Activated T-helper 17 cell treated with anti-CD3 and anti-CD28 coated beads, Interleukin-2, amount 50 U/mL, for 72 hours (primary cell): Measurements from ENCODE around the gene CHMP3. TPM values are rescaled to one million over a fixed set of nuclear protein-coding genes. Genes with fewer than 3 reads are reported as not detected.
"Not testable (repeated sequence)": the region's sequence is repeated elsewhere in the genome, so short reads cannot be mapped to it uniquely, and the experiment has no call there.

Source experiments
- ATAC-seq: fragments of 150-1000 bp; cut with Tn5 transposase; replicated peaks from 2 replicates; pipeline ENCODE4 v1.10.0; 2021; ENCODE audit warnings: mild to moderate bottlenecking, moderate library complexity
- H3K27ac Mint-ChIP-seq: one replicate; pipeline ENCODE4 v1.8.0; 2022; ENCODE audit warnings: mixed read lengths
- H3K27me3 Mint-ChIP-seq: one replicate; pipeline ENCODE4 v1.8.0; 2022; ENCODE audit warnings: mixed read lengths
- H3K36me3 Mint-ChIP-seq: one replicate; pipeline ENCODE4 v1.8.0; 2022; ENCODE audit warnings: low read depth, mild to moderate bottlenecking, mixed read lengths
- H3K4me1 Mint-ChIP-seq: one replicate; pipeline ENCODE4 v1.8.0; 2022; ENCODE audit warnings: mixed read lengths
- H3K4me3 Mint-ChIP-seq: one replicate; pipeline ENCODE4 v1.8.0; 2022; ENCODE audit warnings: mild to moderate bottlenecking, mixed read lengths
- H3K9me3 Mint-ChIP-seq: one replicate; pipeline ENCODE4 v1.8.0; 2022; ENCODE audit warnings: mixed read lengths
- total RNA-seq, 2 donors: library from RNA; stranded (reverse); gene quantifications; one replicate each; pipeline ENCODE4 v1.2.3, GENCODE V29; 2022

Gene CHMP3
- total RNA-seq, 2 donors from 2014 or later: 27.9 to 40.1 TPM

DNA sequence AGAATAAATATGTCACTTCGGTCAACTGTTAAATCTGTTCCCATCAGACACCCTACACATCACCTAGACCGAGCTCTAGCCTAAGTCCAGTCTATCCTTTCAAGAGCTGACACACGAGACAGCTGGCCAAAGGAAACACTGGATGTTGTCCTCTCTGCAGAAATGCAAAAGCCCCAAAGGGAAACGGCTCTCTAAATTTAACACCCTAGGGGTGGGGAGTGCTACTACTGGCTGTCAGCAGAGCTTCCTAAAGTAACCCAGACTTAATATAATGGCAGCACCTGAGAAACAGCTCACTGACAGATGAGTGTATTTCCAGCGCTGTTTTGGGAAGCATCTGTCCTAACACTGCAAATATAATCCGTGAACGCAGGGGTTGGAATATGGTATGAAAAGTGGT, 55.6 kb downstream of the CHMP3 start:
- Mint-ChIP-seq H3K36me3 (peaks cover 81% of the 10 kb centered on the region), H3K4me3 (no peak overlapping the region), H3K9me3 (no peaks in the 10 kb centered on the region), H3K4me1 (no peaks in the 10 kb centered on the region), H3K27me3 (no peaks in the 10 kb centered on the region), H3K27ac (no peak overlapping the region)
- ATAC-seq: no peak

DNA sequence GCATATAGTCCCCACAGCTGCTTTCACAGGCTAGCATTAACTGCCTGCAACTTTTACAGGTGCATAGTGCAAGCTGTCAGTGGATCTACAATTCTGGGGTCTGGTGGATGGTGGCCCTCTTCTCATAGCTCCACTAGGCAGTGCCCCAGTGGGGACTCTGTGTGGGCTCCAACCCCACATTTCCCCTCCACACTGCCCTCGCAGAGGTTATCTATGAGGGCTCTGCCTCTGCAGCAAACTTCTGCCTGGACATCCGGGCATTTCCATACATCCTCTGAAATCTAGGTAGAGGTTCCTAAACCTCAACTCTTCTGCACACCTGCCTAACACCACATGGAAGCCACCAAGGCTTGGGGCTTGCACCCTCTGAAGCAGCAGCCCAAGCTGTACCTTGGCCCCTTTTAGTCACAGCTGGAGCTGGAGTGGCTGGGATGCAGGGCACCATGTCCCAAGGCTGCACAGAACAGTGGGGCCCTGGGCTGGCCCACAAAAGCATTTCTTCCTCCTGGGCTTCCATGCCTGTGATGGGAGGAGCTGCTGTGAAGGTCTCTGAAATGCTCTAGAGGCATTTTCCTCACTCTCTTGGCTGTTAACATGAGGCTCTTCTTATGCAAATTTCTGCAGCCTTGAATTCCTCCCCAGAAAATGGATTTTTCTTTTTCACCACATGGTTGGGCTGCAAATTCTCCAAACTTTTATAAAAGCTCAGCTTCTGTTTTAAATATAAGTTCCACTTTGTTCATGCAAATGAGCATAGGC, 62.7 kb downstream of the CHMP3 start:
- H3K36me3 Mint-ChIP-seq: peaks cover 100% of the 10 kb centered on the region
- no peaks in the 10 kb centered on the region for H3K27me3 Mint-ChIP-seq
- peak overlapping the region; percentile 35 for H3K27ac Mint-ChIP-seq
- peaks cover 9% of the 10 kb centered on the region for H3K4me1 Mint-ChIP-seq
- H3K9me3 Mint-ChIP-seq: peaks cover 12% of the 10 kb centered on the region
- H3K4me3 Mint-ChIP-seq: no peak overlapping the region
- no peak for ATAC-seq

DNA sequence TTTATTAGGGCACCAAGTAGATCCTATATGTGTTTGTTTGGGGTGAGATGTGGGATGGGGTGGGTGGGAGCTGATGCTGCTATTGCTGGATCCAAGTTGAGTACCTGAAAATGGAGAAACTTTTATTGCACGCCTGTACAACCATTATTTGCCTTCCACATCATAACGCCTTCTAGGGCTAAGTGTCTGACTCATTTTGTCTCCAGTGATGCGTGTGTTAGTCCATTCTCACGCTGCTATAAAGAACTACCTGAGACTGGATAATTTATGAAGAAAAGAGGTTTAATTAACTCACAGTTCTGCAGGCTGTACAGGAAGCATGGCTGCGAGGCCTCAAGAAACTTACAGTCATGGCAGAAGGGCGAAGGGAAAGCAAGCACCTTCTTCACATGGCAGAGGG, 63.9 kb downstream of the CHMP3 start:
- H3K27me3 Mint-ChIP-seq: no peaks in the 10 kb centered on the region

DNA sequence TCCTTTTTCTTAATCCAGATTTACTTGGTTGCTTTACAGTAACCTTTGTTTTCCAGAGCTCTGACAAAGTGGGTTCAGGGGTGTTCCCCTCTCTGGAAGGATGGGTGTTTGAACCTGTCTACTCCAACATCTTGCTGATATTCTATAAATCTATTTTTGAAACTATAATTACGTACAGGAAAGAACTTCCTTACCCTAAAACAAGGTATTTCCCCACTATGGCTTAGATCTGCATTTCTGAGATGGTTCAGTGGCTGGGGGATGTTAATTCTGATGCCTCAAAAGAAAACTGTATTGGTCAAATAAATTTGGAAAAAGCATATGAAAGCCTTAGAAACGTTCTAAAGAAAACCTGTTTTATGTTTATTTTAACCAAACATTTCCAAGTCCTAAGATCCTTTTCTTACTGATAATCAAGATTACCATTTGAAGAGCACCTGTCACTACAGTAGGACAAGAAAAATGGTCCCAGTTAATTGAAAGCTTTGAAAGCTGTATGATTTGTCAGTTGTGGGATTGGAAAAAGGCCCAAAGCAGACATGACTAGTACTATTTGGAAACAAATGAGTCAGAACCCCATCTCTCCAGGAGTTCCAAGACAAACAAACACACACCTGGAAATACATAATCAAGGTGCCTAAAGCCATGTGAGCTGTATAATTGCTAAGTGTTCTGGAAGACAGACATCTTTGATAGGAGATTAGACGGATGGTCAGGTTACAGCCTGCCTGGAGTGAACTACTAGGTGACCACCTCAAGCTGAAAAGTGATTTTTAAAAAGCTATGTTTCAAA, 64.6 kb downstream of the CHMP3 start:
- Mint-ChIP-seq H3K27ac (no peak overlapping the region), H3K4me3 (no peak overlapping the region), H3K27me3 (no peaks in the 10 kb centered on the region), H3K4me1 (peaks cover 10% of the 10 kb centered on the region), H3K9me3 (peaks cover 12% of the 10 kb centered on the region), H3K36me3 (peaks cover 100% of the 10 kb centered on the region)
- ATAC-seq: peak; percentile 37

More for the DNA sequence above, 63.9 kb downstream of the CHMP3 start:
- Mint-ChIP-seq H3K4me3 (no peak overlapping the region), H3K27ac (peak overlapping the region; percentile 12), H3K36me3 (peaks cover 100% of the 10 kb centered on the region), H3K9me3 (peaks cover 12% of the 10 kb centered on the region), H3K4me1 (peaks cover 10% of the 10 kb centered on the region)
- ATAC-seq: peak; percentile 56

DNA sequence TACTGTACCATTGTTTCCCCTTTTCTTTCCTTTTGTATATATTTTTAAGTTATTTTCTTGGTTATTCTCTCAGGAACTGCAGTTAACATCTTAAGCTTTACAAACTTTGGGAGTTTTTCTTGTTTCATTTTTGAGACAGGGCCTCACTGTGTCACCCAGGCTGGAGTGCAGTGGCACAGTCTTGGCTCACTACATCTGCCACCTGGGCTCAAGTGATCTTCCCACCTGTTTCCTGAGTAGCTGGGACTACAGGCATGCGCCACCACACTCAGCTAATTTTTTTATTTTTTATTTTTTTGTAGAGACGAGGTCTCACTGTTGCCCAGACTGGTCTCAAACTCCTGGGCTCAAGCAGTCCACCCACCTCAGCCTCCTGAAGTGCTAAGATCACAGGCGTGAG, 66.9 kb downstream of the CHMP3 start:
- not testable (repeated sequence) for H3K27me3 Mint-ChIP-seq, ATAC-seq, H3K4me3 Mint-ChIP-seq, H3K27ac Mint-ChIP-seq
- Mint-ChIP-seq H3K4me1 (peaks cover 10% of the 10 kb centered on the region), H3K36me3 (peaks cover 100% of the 10 kb centered on the region), H3K9me3 (peaks cover 11% of the 10 kb centered on the region)

DNA sequence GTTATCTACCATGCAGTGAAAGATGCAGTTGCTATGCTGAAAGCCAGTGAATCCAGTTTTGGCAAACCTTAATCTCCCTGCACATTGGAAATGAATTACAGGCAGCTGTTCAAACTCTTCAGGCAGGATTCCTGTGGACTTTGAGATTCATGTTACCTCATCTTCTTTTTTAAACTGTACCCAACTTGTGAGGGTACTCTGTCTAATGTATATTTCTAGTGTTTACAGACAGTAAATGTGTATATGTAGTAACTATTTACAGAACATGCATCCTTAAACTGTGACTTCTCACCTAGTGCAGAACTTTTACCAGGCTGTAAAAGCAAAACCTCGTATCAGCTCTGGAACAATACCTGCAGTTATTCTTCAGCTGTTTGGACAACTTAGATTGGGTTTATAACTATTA, 71.2 kb downstream of the CHMP3 start:
- H3K27me3 Mint-ChIP-seq: no peaks in the 10 kb centered on the region
- no peak for ATAC-seq
- H3K27ac Mint-ChIP-seq: no peak overlapping the region
- H3K4me3 Mint-ChIP-seq: no peak overlapping the region
- H3K4me1 Mint-ChIP-seq: peaks cover 7% of the 10 kb centered on the region
- peaks cover 100% of the 10 kb centered on the region for H3K36me3 Mint-ChIP-seq
- no peaks in the 10 kb centered on the region for H3K9me3 Mint-ChIP-seq

DNA sequence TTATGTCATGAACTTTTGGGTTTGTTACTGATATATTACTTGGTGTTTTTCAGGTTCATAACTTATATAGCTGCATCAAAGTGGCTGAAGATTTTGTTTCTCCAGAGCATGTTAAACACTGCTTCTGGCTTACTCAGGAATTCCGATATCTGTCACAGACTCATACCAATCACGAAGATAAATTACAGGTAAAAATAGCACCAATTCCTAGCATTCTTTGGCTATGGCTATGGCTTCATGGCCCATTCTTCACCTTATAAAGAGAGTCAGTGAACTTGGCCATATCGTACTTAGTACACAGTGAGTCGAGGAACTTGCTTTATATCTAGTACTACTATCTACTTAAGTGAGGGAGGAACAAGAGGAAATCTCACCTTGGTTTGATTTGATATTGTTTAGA, 72.2 kb downstream of the CHMP3 start:
- Mint-ChIP-seq H3K9me3 (no peaks in the 10 kb centered on the region), H3K4me3 (no peak overlapping the region), H3K36me3 (peaks cover 100% of the 10 kb centered on the region), H3K4me1 (peaks cover 13% of the 10 kb centered on the region), H3K27ac (peak overlapping the region; percentile 14), H3K27me3 (no peaks in the 10 kb centered on the region)
- no peak for ATAC-seq

DNA sequence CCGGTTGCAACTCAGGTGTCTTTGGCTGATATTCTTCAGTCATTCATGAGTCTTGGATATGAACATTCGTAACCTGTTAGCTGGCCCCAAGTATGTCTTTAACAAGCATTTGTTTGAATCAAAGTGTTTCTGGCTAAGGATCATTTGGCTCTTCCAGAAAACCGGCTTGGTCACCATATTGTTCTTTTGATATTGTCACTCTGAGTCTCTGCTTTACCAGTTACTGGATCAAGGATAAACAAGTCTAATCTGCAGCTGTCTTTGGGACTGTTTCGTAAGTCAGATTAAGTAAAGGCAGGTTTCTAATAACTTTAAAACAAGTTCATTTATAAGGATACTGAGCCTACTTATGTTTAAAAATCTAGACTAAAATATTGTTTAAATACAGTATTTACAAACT, 73.0 kb downstream of the CHMP3 start:
- no peaks in the 10 kb centered on the region for H3K27me3 Mint-ChIP-seq
- no peak overlapping the region for H3K27ac Mint-ChIP-seq
- peaks cover 15% of the 10 kb centered on the region for H3K4me1 Mint-ChIP-seq
- peaks cover 100% of the 10 kb centered on the region for H3K36me3 Mint-ChIP-seq
- no peak overlapping the region for H3K4me3 Mint-ChIP-seq
- no peaks in the 10 kb centered on the region for H3K9me3 Mint-ChIP-seq
- no peak for ATAC-seq

DNA sequence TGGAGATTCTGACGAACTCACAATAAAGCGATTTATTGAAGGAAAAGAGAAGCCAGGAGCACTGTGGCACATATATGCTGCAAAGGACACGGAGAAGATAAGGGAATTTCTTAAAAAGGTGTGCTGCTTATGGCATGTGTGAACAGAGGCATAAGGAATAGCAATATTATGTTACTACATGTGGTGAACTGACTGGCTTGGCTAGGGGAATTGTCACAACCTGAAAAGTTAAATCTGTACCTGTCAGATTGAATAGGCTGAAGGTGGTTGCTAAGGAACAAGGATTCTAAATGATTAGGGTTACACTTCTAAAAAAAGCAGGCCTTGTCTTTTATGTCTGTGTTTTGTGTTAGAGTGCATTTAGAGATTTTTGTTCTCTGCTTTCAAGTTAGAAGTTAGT, 73.7 kb downstream of the CHMP3 start:
- no peak overlapping the region for H3K27ac Mint-ChIP-seq
- peaks cover 22% of the 10 kb centered on the region for H3K4me1 Mint-ChIP-seq
- no peak overlapping the region for H3K4me3 Mint-ChIP-seq
- no peaks in the 10 kb centered on the region for H3K27me3 Mint-ChIP-seq
- ATAC-seq: no peak
- H3K9me3 Mint-ChIP-seq: no peaks in the 10 kb centered on the region
- H3K36me3 Mint-ChIP-seq: peaks cover 100% of the 10 kb centered on the region

DNA sequence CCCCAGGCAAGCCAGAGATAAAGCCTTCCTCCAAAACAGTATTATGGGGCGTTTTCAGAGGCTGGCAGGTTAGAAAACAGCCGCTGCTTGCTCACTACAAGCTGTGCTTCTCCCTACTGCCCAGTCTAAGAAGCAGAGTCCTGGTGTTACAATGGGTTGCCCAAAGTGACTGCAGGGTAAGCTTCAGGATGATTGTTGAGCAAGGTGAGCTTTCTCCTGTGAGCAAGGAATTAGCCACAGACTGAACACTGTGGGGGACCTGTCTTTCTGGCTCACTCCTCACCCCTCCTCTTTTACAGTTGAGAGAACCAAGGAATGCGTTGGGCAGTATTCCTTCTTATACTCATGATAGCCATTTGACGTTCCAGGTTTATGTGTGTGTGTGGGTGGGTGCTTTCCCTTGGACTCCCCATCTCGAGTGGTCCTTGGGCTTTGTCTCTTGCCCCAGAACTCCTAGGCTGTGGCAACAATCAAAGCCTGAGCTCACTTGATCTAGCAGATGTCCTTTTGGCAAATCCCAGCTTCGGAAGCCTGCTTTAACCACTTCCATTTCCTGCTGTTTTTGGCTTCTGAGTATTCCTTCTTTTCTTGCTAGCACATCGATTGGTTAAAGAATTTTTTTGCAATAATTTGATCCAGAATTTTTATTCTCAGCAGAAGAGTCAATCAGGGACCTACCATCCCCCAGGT, 74.5 kb downstream of the CHMP3 start:
- Mint-ChIP-seq H3K27ac (peak overlapping the region; percentile 64), H3K4me1 (peaks cover 29% of the 10 kb centered on the region), H3K36me3 (peaks cover 100% of the 10 kb centered on the region), H3K4me3 (no peak overlapping the region), H3K27me3 (no peaks in the 10 kb centered on the region), H3K9me3 (no peaks in the 10 kb centered on the region)
- no peak for ATAC-seq

DNA sequence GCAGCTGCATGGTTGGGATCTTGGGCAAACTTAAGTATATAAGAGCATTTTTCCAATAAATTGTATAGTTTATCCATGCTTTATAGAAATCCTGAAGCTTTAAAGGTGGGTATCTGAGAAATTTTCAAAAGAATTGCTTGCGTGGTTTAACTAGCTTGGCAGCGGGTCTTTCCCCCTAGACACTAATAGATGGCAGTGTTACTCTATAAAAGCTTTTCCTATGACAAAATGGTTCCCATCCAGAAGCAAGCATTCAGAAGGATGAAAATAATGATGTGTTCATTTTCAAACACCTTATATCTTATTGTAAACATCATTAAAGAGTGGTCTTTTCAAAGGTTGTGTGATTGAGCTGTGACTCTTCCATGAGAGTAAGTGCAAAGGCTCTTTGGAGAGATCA, 76.2 kb downstream of the CHMP3 start:
- Mint-ChIP-seq H3K9me3 (no peaks in the 10 kb centered on the region), H3K4me1 (peaks cover 30% of the 10 kb centered on the region), H3K27ac (no peak overlapping the region), H3K27me3 (no peaks in the 10 kb centered on the region), H3K4me3 (no peak overlapping the region), H3K36me3 (peaks cover 100% of the 10 kb centered on the region)
- no peak for ATAC-seq

DNA sequence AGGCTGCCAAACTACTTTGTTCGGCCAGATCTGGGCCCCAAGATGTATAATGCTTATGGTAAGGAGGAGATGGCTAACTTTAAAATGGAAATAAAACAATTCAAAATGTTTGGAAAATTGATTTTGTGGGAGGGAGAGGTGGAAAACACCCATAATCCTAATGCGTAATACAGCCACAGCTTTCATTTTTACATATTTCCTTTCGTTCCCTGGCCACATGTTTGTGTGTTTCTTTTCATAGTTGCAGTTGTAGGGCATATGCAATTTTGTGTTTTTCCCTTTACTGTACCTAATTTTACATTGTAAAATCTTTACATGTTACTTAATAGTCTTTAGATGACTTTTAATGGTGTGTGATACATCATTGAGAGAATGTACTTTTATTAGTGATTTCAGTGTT, 77.4 kb downstream of the CHMP3 start:
- H3K4me3 Mint-ChIP-seq: peak overlapping the region; percentile 40
- H3K4me1 Mint-ChIP-seq: peaks cover 36% of the 10 kb centered on the region
- H3K27ac Mint-ChIP-seq: peak overlapping the region; percentile 37
- ATAC-seq: peak; percentile 27
- no peaks in the 10 kb centered on the region for H3K9me3 Mint-ChIP-seq
- H3K27me3 Mint-ChIP-seq: no peaks in the 10 kb centered on the region
- peaks cover 100% of the 10 kb centered on the region for H3K36me3 Mint-ChIP-seq

DNA sequence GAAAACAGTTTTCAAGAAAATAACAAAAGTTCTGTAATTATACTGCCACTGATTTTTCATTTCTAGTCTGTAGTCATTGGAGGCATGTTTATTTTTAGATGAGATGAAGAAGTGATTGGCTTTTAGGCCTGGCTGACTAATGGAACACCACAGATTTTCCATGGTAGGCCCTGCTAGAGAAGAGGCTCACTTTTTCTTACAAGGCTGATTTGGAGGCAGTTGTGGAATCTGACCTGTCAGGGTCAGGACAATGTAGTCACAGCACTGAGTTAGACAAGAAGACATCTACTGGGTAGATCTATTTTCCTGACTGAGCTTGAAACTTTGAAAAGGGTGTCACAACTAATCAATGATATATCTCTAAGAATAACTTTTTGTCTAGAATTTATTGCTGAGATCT, 78.1 kb downstream of the CHMP3 start:
- Mint-ChIP-seq H3K36me3 (peaks cover 100% of the 10 kb centered on the region), H3K27ac (peak overlapping the region; percentile 37), H3K9me3 (no peaks in the 10 kb centered on the region), H3K4me3 (peak overlapping the region; percentile 40), H3K27me3 (no peaks in the 10 kb centered on the region), H3K4me1 (peaks cover 42% of the 10 kb centered on the region)
- ATAC-seq: peak; percentile 70

DNA sequence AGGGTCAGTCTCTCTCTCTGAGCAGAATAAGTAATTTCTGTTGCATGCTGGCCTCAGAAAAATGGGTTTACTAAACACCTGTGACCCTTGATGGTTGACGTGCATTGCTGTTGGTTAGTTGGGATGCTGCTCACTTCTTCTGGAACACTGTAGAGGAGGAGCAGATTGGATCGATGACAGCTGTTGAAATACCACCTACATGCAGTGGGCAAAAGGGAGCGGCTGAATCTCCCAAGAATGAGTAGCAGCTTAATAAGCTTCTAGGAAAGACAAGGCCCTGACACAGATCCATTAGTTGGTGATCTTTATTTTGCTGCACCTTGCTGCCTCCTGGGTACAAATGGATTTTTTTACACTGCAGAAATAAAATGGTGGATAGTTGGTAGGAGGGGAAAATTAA, 78.9 kb downstream of the CHMP3 start:
- no peak for ATAC-seq
- no peaks in the 10 kb centered on the region for H3K27me3 Mint-ChIP-seq
- H3K27ac Mint-ChIP-seq: peak overlapping the region; percentile 37
- peaks cover 100% of the 10 kb centered on the region for H3K36me3 Mint-ChIP-seq
- H3K4me3 Mint-ChIP-seq: peak overlapping the region; percentile 40
- H3K4me1 Mint-ChIP-seq: peaks cover 47% of the 10 kb centered on the region
- H3K9me3 Mint-ChIP-seq: no peaks in the 10 kb centered on the region
